HG03342 (cell line): ENCODE results near the gene RNF13.
"Not testable (repeated sequence)": the region's sequence is repeated elsewhere in the genome, so short reads cannot be mapped to it uniquely, and the experiment has no call there.

Source experiments
- ATAC-seq: cut with Tn5 transposase; IDR thresholded peaks from one replicate; pipeline ENCODE4 v1.9.1; 2021; ENCODE audit warnings: mild to moderate bottlenecking, moderate library complexity; ENCODE audit not compliant: unreplicated experiment

The RNF13 gene

GRCh38 chr3:149838491-149838890, 25.5 kb downstream of the RNF13 start:
- ATAC-seq: not testable (repeated sequence)

DNA sequence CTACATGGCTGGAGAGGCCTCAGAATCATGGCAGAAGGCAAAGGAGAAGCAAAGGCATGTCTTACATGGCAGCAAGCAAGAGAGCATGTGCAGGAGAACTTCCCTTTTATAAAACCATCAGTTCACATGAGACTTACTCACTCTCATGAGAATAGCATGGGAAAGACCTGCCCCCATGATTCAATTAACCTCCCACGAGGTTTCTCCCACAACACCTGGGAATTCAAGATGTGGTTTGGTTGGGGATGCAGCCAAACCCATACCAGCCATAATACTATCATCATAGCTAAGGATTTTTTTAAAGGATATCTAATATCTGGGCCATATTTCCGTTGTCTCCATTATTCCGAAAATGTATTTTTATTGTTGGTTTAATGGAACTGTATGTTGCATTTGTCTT, 26.5 kb downstream of the RNF13 start:
- not testable (repeated sequence) for ATAC-seq

GRCh38 chr3:149839896-149840295, 26.9 kb downstream of the RNF13 start:
- ATAC-seq: no peak

DNA sequence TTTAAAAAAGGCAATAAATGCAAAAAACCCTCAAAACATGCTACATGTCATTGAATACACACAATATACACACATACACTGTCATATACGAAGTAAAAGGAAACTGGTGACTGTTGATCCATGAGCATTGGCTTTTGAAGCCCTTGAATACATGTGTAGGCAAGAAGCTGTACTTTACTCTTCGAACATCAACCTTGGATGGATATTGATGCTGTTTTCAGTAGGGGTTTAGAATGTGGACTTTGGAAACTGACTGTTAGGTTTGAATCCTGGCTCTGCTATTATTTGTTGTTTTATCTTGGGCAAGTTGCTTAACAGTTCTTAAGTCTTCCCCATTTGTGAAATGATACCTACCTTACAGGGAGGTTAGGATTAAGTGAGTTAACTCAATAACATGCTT, 30.5 kb downstream of the RNF13 start:
- ATAC-seq: no peak

DNA sequence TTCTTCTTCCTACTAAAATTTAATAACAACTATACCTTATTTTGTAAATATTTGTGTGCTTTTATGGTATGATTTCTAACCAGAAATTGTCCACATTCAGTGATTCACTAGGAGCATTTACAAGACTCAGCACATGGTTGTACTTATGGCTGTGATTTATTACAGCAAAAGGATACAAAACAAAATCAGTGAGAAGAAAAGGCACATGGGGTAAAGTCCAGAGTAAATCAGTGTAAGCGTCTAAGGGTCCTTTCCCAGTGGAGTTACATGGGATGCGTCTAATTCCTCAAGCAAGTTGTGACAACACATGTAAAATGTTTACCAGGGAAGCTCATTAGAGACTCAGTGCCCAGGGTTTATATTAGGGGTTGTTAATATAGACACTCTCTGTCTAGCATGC, 31.1 kb downstream of the RNF13 start:
- ATAC-seq: no peak

- ATAC-seq: no peak
Measured at GRCh38 chr3:149845570-149846244, 32.7 kb downstream of the RNF13 start.

DNA sequence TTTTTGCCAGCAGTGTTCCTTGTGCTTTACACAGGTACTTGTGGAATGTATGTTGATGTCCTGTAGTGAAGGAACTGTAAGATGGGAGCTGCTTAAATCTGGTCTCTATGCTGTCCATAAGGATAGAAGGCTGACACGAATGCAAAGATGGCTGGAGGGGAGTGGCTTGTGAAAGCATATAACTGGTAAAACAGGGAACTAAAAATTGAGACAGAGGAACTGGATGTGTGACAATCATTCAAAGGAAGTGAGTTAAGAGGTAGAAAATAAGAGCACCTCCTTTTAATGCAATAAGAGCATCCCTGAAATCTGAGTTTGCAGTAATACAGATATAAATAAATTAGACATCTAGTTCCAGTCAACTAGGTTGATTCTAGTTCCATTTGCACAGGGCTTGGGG, 35.2 kb downstream of the RNF13 start:
- ATAC-seq: no peak

DNA sequence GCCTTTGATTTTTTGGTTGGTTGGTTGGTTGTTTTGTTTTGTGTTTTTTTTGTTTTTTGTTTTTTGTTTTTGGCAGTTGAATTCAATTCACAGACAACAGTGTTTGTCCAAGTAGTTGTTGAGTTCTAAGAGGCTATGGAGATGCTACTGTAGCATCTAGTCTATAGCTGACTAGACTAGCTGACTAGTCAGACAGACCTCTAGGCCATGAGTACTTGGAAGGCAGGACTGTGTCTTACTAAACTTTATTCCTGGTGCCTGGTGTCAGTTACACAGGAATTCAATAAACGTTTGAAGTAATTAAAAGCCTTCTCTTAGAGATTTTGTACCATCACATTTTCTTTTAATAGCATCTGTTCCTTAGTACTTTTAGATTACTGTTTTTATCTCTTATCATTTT, 35.7 kb downstream of the RNF13 start:
- no peak for ATAC-seq

DNA sequence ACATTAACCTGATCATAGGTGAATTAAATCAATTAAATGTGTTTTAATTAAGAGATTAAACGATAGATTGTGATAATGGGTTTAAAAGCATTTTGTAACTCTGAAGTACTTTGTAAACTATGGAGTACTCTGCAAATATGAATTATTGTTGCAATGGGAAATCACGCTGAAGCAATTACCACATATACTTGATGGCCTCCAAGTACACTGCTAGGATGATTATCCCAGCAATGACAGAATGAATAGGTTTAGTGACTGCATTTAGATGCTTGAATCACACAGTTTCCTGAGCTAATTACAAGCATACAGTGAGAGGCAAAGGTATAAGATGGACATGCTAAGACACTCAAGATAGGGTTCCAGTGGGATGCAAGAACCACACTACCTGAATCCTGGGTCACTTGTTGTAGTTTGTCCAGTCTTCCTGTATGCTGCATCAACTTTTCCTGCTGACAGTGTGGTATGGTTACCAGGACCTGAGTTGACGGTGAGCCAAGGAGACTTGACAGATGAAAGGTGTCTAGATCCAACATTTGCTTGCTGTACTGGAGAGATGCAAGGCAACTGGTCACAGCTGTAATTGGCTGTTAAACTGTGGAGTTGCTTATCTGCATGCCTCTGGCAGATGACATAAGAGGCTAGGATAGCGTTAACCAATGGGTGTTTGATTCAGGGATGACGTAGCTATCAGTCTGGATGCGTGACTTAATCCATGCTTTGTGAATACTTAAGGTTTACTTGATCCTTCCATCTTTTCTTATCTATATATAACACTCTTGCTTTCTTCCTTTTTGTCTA, 38.0 kb downstream of the RNF13 start:
- ATAC-seq: no peak

GRCh38 chr3:149858911-149859310, 45.9 kb downstream of the RNF13 start:
- no peak for ATAC-seq

- ATAC-seq: no peak
Measured at GRCh38 chr3:149860881-149861280, 47.9 kb downstream of the RNF13 start.

DNA sequence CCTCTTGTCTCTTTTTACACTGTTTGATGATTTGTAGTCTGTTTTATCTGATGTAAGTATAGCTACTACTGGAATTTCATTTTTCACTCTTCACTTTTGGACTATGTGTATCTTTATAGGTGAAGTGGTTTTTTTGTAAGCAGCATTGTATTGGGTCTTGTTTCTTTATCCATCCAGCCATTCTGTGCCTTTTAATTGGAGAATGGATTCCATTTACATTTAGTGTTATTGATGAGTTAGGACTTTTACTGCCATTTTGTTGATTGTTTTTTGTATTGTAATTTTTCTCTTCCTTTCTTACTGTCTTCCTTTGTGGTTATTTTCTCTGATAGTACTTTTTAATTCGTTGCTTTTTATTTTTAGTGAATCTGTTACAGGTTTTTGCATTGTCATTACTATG, 54.5 kb downstream of the RNF13 start:
- ATAC-seq: no peak

GRCh38 chr3:149871855-149872254, 58.8 kb downstream of the RNF13 start:
- ATAC-seq: no peak

DNA sequence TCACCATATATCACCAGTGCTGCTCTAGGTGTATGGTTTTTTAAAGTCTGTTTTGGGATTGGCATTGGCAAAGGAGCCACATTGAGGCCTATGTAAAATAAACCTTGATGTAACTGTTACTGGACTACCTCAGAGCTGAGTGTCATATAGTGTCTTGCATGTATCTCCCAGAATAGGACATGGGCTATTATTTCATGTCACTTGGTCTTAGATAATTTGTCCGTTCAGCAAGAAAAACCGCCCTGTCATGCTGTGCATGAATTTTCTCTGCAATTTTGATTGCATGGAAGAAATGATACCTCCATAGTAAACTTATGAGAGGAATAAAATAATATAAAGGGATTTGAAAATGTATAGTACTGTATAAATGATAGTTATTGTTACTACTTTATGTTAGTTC, 59.6 kb downstream of the RNF13 start:
- ATAC-seq: no peak

DNA sequence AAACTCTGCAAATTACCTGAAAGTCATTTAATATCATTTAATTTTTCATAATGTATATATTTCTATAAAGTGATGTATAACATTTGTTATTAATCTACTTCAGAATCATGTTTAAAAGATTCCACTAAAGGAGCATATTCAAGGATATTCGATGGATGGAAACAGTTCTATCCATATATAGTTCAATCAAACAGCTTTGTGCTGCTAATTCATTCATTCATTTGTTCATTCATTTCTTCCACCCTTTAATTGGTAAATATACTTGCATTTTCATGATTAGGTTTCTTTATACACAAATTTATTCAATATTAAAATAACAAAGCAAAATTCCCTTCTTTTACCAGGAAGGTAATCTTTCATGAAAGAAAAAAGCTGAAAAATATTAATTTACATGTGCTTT, 64.7 kb downstream of the RNF13 start:
- ATAC-seq: no peak

DNA sequence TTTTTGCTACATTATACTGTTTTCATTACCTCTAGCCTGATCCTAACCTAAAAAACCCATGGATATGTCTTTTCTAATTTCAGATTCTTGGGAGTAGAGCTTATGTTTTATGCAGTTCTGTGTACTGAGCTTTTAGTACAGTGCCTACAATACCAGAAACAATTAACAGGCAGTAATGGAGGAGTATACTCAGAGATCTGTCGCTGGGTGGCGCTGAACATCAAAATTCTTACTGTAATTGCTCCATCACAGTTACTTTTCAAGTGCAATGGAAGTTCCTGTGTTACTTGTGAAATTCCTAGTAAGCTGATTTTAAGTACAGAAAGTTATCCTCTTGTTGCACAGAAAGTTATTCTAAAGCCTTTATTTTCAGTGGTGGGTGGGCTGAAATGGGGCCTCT, 66.9 kb downstream of the RNF13 start:
- no peak for ATAC-seq

GRCh38 chr3:149881879-149882278, 68.9 kb downstream of the RNF13 start:
- no peak for ATAC-seq

- ATAC-seq: no peak
Measured at GRCh38 chr3:149883134-149883533, 70.1 kb downstream of the RNF13 start.

DNA sequence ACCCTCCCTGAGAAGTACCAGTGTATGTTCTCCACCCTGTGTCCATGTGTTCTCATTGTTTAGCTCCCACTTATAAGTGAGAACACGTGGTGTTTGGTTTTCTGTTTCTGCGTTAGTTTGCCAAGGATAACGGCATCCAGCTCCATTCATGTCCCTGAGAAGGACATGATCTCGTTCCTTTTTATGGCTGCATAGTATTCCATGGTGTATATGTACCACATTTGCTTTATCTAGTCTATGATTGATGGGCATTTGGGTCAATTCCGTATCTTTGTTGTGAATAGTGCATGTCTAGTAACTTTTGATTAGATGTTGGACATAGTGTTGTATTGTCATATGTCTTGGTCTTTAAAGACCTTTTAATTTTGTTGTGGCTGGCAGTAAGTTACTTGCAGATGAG, 70.8 kb downstream of the RNF13 start:
- ATAC-seq: not testable (repeated sequence)

DNA sequence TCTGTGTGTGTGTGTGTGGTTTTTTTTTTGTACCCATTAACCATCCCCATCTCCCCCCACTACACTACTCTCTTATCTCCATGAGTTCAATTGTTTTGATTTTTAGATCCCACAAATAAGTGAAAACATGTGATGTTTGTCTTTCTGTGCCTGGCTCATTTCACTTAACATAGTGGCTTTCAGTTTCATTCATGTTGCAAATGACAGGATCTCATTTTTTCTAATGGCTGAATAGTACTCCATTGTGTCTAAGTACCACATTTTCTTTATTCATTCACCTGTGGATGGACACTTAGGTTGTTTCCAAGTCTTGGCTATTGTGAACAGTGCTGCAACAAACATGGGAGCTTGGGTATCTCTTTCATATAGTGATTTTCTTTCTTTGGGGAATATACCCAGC, 71.8 kb downstream of the RNF13 start:
- ATAC-seq: not testable (repeated sequence)

GRCh38 chr3:149886957-149887356, 73.9 kb downstream of the RNF13 start:
- ATAC-seq: no peak

DNA sequence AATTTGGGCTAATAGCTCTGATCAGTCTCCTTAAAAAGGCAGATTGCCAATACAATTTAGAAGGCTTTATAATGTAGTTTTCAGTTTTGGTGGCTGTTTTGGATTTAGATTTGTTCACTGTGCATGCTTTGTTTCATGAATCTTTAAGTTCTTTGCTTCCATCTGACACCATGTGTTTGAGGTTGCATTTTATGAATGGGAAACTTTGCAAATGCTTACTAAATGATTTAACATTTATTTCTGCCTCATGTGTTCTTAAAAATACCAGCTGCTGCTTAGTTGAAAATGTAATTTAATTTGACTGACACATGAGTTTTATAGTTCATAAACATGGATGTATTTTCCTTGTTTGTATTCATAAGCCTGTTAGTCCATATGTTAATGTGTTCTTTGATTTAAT, 78.6 kb downstream of the RNF13 start:
- ATAC-seq: no peak

DNA sequence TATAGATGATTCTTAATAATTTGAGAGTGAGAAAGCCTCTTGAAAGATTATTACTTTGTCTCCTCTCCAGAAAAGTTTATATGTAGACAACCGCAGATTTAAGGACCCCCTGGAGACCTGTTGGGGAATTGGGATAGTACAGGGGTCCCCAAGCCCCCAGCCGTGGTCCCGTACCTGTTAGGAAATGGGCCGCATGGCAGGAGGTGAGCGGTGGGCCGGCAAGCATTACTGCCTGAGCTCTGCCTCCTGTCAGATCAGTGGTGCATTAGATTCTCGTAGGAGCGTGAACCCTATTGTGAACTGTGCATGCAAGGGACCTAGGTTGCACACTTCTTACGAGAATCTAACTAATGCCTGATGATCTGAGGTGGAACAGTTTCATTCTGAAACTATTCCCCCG, 79.4 kb downstream of the RNF13 start:
- ATAC-seq: no peak
